Measurements from ENCODE around the gene SSBP2.

Gene SSBP2

DNA sequence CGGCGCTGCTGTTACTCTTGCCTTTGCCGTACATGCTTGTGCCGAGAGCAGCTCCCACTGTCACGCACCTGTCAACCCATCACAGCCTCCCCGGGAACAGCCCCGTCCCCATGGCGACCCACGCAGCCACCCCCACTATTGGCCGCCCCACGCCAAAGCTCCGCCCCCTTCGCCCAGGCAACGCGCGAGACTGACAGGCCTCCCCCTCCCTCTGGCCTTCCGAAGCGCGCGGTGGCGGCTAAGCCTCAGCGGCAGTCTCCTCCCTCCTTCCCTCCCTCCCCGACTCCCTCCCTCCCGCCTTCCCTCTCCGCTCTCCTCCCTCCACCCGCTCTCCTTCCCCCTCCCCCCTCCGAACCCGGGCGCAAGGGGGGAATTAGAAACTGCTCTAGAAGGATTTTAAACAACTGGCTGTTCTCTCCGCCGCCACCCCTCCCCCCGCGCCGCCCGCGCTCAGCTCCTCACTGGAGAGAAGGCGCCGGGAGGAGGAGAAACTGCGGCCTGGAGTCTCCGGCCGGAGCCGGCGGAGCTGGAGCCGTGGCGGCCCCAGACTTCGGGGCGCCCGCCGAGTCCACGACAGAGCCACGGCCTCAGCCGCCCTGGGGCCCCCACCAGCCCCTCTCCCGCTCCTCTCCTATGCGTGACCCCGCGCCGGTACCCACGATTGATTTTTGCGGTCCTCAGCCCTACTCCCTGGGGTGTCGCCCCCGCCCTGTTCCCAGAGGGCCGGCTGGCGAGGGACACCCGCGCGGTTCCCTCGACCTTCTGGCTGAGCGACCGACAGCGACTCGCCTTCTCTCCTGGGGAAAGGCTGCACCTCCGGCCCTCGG, at the start of gene SSBP2:
Gene SSBP2 (minus strand): TSS at position 89 of the 827 bp plus-strand sequence. CDS start 55 bp downstream, at position 34.
- peak; percentile 97 for DNase-seq (ENCODE audit: low spot score)

DNA sequence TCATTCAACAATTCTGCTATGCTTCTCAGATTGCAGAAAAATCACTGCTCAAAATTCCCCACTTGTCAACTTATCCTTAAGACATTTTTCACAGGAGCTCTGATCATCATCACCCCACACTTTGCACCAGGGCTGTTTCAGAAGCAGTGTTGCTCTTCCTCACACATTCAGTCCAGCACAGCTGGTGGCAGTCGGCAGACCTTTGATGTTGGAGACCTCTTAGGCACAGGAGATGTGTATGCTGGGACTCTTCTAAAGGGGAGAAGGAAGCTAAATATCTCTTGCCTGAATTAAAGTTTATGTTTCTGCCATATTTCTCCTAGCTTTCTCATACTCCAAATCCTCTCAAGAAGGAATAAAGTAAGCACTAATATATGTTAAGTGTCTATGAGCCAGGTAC, 44.8 kb upstream of the SSBP2 start:
- no peak for DNase-seq (ENCODE audit: low spot score)

DNA sequence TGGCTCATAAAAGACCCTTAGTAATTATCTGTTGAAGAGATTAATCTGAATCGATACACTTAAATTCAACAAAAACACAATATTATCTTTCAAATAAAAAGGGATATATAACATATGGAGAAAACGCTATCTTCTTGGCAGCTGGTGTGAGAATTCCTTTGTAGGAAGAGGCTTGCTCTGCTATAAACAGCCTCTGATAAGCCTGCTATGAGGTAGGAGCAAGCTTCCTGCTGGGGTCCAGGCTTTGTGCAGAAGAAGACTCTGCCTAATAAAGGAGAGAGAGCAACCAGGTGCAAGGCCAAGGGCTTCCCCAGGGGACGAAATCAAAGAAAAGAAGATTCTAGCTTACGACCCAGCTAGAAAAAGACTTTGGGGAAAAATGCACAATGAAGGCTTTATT, 43.3 kb upstream of the SSBP2 start:
- DNase-seq (ENCODE audit: low spot score): no peak

DNA sequence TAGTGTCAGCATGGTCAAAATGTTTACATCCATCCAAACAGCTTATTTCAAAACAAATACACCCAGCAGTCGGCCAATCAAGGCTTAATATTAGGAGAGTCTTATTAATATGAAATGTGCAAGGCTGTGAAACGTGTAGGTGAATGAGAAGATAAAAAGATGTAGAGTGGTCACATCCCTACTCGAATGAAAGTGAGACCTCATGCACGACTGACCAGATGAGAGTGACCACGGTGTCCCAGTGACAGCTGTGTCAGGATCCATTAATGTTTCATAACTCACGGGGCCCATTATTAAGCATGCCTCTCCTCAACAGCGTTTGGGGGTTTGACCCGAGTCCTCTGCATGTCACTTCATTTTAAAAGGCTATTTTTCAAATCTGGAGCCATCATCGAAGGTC, 39.4 kb upstream of the SSBP2 start:
- DNase-seq (ENCODE audit: low spot score): no peak

DNA sequence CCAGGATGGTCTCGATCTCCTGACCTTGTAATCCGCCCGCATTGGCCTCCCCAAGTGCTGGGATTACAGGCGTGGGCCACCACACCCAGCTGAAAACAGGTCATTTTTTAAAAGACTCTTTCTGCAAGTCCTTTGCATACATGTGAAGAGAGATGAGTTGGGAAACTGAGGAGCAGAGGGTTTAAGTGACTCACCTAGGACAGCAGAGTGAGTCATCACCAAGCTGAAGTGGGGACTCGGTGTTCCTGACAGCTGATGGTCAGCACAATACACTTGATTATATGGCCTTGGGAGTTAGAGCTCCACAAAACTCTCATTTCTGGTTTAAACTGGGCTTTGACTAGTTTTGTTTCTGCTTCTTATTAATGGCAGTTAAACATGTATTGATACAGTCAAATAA, 38.1 kb upstream of the SSBP2 start:
- DNase-seq (ENCODE audit: low spot score): no peak

DNA sequence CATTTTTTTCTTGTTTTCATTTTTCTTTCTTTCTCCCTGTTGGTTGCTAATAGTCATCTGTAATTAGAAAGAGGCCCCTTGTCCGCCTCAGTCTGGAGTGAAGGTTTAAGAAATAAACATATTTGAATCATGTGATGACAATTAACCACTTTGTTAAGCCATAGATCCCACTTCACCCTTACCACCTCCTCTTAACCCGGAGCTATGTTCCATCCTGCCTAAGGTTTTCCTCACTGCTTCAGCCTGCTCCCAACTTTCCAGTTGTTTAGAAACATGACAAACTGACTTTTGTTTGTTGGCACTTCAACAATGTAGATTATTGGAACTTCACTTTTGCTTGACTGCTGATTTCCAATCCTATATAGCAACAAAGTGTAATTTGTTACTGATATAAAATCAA, 37.4 kb upstream of the SSBP2 start:
- DNase-seq (ENCODE audit: low spot score): no peak

DNA sequence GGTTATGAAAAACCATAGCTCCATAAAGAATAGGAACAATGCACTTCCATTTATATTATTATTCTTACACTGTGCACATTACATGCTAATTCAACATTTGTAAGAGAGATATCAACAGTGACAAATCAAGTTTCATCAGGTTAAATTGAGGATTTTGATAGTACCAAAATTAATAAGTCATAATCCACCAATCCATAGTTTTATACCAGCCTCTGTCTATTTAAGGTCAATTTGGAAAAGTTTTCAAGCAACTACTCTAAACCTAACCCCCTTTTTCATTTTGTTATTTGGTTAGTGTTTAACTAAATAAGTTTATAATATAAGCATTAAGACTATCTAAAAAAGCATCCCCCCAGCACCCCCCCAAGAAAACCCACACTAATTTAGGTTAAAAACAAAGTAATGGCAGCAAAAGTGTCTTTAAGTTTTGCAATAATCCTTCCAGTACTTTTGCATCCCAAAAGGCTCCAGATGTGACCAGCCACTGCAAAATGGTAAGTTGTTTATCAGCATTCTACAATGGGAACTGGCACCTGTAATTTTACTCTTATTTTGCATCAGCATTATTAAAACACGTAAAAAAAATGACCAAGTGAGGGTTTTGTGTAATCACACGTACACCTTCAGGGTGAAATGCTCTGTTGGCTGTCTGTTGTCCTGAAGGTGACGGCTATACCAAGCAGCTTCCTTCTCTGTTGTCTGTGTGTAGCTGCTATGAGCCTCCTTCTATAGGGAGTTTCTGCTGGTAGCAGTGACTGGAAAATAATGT, 36.8 kb upstream of the SSBP2 start:
- DNase-seq (ENCODE audit: low spot score): no peak

DNA sequence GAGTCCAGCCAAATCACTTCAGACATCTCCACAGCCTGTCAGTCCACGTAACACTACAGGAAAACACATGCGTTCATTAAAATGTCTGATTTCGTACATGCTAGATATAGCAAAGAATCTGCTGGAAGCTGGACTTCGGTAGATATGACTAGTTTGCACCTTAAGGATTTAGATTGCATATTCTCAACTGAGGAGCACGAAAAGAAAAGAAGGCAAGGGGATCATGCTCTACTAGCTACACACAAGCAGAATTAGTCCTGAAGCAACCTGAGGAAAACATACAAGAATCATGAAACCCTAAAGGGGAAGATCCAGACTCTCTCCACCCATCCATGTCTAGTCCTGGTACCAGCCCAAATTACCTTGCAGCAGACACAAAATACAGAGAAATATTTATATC, 36.1 kb upstream of the SSBP2 start:
- DNase-seq (ENCODE audit: low spot score): no peak

DNA sequence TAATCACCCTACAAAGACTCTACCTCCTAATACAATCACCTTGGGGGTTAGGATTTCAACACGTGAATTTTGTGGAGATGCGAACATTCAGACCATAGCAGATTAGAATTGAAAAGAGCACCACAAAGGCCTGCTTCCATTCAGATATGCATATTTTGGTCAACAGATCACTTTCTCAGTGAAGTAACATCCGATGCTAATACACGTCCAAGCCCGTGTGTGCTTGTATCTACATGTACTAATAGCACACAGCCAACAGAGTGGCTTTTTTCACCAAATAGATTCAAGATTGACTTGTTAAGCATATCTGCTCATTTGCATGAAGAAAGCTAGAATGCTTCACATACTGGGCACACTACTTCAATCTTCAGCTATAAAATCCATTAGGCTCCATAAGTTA, 35.6 kb upstream of the SSBP2 start:
- no peak for DNase-seq (ENCODE audit: low spot score)

DNA sequence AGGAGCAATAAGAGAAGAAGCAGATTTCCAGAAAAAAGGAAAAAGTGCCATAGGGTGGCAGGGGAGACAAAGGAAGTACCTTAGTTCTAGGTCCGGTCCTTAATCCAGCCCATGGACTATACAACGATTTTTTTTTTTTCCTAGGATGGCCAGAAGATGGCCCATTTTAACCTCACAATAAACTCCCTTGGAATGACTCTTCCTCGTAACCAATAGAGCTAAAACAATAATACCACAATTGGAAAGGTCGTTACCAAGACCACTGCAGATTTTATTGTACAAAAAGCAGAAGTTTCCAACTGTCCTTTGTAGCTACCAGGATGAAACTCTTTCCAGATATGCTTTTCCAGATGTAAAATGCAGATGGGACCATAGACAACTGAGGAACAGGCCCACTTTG, 34.4 kb upstream of the SSBP2 start:
- DNase-seq (ENCODE audit: low spot score): no peak

DNA sequence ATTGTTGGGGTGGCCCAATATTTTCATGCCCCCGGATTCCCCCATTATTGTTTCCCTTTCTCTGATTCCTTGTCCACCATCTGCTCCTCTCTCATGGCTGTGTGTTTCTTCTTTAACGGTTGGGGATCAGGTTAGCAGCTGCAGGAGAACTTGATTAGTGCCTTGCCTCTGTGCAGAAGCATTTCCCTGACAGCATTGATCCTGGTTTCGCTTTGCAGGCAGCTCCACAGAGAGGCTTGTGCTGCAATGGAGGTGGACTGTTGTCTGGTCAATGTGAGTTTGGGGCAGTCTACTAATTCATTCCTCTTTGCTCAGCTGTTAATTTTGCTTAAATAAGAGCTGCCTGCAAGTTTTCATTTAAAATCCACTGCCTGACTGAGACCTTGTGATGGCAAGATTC, 32.5 kb upstream of the SSBP2 start:
- DNase-seq (ENCODE audit: low spot score): no peak

DNA sequence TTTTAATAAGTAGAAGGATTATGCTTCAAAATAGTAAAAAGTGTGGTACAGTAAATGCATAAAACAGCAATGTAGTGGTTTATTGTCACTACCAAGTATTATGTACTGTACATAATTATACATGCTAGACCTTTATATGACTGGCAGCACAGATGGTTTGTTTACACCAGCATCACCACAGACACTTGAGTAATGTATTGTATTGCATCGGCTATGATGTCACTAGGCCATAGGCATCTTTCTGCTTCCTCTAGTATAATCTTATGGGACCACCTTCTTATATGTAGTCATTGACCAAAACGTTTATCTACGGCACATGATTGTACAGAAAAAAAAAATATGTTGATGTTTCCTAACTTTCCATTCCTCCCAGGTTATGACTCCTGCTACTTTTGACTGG, 31.9 kb upstream of the SSBP2 start:
- DNase-seq (ENCODE audit: low spot score): no peak

DNA sequence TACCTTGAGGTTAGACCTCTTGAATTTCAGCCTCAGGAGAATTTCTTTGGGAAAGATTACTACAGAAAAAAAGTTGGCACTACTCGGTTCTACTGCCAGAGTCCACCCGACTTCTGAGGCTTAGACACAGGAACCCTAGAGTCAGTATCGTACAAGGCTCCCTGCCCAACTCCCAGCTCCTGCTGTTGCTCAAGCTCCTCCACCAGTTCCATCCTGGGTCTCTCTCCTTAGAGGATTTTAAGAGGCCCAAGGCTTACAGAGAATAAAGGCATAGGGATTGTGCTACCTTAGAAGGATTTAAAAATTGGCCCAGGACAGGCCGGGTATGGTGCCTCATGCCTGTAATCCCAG, 29.0 kb upstream of the SSBP2 start:
- no peak for DNase-seq (ENCODE audit: low spot score)

DNA sequence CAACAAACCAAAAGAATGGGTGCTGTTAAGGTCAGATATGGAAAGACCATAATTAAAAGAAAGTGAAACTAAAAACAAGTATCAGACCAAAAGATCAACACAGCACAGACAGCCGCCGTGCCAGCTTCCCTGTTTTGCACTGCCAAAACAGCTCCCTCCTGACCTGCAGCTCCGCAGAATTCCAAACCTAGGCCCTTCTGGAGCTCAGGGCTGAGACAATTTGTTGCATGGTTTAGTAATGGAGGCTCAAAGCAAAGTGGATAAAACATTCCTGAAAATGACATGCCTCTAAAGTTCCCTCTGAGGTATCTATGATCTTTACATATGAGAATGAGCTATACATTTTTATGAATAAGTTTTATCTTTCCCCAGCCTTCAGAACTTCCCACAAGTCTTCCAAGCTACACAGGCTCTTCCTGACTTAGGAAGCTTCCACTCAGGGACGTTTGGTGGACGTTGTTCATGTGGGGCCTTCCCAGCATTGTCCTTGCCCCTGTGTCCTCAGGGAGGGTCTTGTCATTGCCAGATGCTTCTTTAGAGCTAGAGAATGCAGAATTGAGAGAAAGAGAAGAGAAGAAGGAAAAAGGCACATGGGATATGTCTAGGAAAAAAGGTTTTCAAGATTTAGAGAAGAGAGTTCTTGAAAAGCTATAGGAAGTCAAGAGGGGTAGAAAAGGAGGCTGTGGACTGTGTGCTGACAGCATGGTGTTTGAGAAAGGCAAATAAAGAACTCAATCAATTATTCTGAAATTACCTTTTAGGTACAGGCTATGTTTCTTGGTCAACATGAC, 28.4 kb upstream of the SSBP2 start:
- peak; percentile 67 for DNase-seq (ENCODE audit: low spot score)

DNA sequence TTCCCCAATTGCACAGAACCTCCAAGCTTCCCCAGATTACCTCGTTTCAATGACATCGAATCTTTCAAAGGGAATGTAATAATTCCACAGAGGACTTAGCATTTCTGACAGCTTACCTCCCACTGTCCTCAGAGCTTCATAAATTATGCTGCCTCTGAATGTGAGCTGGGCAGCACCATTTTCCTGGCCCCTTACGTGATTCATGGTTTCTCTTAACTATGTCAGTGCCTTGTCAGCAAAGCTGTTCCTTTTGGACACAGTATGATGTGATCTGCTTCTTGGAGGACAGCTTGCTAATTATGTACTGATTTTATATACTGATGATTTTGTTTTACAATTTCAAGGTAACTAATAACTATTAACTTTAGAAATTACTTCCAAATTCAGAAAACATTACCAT, 27.7 kb upstream of the SSBP2 start:
- DNase-seq (ENCODE audit: low spot score): no peak

DNA sequence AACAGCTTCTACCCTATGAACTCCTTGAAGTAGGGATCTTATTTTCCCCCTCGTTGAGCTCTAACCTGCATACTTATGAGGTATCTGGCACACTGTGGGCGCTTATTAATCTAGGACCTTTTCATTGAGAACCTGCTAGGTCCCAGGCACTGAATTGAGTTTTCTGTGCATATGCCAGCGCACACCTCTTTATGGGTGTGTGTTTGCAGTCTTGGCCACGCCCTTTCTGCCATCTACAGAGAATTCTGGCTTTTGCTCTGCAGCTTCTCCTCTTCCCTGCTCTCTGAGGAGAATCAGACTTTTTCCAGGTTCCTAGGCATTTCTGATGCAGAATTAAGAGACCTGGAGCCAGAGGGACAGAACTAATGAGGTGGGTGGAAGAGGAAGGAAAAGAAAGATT, 25.4 kb upstream of the SSBP2 start:
- peak; percentile 50 for DNase-seq (ENCODE audit: low spot score)

DNA sequence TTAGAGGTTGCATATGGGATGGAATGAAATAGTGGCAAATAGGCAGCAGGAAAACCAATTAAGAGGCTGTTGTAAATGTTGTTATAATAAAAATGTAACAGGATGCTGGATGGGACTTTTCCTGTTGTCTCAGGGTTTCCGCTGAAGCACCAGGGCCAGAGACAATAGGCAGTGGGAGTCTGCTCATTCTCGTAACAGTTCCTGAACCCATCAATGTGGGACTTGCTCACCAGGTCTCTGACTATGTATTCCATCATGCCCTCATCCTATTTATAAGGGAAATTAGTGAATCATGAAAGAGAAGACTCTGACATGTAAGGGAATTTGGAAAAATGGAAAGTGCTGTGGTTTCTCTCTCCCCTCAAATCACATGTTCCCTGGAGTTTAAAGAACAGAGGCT, 23.5 kb upstream of the SSBP2 start:
- DNase-seq (ENCODE audit: low spot score): no peak

DNA sequence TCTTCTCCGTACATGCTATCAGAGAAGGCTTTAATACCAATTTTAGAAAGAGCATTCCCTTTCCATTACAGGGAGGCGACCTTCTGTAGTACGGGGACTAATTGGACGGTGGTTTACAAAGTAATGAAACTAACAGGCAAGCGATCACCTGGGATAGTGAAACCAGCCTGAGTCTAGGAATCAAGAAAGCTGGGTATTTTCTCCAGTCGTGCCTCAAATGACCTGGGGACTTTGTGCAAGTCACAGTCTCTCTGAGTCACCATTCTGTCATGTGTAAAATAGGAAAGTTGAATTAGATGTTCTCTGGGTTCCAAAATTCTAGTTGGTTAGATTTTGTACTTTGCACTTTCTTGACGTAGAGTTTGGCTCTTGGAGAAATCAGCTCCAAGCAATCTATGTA, 22.7 kb upstream of the SSBP2 start:
- no peak for DNase-seq (ENCODE audit: low spot score)

DNA sequence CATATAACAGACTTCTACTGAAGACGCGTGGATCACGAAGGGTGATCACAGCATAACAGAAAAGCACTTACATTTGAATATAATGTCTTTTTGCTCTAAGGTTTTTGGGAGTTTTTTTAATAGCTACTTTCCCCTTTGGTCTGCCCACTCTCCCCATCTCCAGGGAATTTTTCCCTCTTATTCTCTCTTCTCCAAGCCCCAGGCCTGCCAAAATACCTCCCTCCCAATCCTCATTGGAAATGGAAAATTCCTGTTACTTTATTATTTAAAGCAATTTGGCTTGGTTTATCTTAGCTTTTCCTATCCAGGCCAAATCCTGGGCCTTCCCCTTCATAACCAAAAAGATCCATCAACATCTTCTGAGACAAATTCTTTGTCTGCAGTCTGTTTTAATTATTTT, 22.3 kb upstream of the SSBP2 start:
- DNase-seq (ENCODE audit: low spot score): no peak

DNA sequence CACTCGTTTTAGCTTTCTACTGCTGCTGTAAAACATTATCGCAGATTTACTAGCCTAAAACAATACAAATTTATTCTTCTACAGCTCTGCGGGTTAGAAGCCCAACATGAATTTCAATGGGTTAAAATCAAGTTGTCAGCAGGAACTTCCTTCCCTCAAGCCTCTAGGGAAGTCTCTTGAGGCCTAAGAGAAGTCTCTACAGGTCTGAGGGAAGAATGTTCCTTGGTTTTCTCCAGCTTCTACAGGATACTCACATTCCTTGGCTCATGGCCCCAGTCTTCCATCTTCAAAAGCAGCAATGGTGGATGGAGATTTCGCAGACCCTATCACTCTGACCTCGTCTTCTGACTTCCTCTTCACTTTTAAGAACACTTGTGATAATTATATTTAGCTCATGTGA, 21.6 kb upstream of the SSBP2 start:
- DNase-seq (ENCODE audit: low spot score): no peak

DNA sequence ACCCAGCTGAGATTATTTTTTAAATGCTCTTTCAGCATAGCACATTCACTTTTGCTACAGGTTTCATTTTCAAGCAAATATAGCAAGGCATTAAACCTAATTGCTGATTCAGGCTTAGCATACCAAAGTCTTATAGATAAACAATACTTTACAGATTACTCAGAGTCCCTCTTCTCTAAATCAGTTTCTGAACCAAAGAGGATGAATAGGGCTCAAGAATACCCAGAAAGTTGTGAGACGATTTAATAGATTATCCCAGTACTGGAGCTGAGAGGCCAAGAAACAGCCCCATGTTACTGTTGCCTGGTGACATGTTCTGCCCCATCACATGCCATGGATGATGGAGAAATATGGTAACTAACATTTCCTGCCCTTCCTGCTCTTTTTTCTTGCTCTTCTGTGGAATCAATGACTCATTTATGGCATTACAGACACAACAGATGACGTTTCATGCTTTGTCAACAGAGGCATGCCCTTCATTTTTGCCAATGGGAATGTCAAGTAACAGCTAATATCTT, 18.1 kb upstream of the SSBP2 start:
- DNase-seq (ENCODE audit: low spot score): no peak

DNA sequence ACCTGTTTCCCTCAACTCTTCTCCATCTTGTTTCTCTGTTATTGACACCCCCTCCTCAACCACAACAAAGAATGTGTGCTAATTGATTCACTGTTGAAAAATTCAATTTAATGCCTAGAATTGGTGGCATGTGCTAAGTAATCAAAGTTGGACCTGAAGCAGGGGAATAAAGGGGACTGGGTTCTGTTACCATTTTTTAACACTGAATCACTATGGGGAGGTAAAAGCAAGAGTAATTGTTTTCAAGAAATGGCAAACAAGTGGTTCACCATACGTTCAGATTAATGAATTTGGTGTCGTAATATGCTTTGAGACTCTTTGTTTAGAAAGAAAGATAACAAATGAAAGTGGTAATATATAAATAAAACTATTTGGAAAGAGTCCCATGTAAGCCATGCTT, 17.0 kb upstream of the SSBP2 start:
- DNase-seq (ENCODE audit: low spot score): no peak

DNA sequence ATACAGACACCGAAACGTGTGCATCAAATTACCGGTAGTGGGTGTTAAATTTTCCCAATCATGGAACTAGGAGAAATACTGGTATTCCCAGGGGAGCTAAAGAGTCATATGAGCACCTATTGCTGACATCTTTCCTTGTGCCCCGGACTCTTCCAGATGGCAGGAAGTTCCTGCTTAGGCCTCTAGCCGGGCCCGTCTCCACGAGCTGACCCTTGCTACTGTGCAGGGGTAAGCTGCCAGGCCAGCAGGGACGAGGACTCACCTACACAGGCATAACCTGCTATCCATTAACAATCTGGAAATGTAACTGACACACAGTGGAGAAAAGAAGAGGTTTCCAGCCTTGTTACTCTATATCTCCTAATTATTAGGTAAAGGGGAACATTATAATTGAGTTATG, 16.2 kb upstream of the SSBP2 start:
- no peak for DNase-seq (ENCODE audit: low spot score)

All from hematopoietic multipotent progenitor cell treated with erythropoietin and hydrocortisone succinate and interleukin-3 and kit ligand, for 15 days (in vitro differentiated cells).